ELF-1 (cell line): ENCODE measurements around the gene NPDC1.
"Not testable (repeated sequence)": the region's sequence is repeated elsewhere in the genome, so short reads cannot be mapped to it uniquely, and the experiment has no call there.

ENCODE experiments used
- DNase-seq: peaks from one replicate; pipeline ENCODE4 v3.0.0-alpha.2; 2016; ENCODE audit warnings: low read depth, low spot score

NPDC1 gene

DNA sequence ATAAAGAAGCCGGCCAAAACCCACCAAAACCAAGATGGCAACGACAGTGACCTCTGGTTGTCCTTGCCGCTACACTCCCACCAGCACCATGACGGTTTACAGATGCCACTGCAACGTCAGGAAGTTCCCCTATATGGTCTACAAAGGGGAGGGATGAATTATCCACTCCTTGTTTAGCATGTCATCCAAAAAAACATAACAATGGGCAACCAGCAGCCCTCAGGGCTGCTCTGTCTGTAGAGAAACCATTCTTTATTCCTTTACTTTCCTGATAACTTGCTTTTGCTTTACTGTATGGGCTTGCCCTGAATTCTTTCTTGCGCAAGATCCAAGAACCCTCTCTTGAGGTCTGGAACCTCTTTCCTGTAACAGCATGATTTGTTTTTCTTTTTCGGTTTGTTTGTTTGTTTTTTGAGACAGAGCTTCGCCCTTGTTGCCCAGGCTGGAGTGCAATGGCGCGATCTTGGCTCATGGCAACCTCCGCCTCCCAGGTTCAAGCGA is 29.3 kb upstream of the NPDC1 start:
- peak; percentile 75 for DNase-seq

DNA sequence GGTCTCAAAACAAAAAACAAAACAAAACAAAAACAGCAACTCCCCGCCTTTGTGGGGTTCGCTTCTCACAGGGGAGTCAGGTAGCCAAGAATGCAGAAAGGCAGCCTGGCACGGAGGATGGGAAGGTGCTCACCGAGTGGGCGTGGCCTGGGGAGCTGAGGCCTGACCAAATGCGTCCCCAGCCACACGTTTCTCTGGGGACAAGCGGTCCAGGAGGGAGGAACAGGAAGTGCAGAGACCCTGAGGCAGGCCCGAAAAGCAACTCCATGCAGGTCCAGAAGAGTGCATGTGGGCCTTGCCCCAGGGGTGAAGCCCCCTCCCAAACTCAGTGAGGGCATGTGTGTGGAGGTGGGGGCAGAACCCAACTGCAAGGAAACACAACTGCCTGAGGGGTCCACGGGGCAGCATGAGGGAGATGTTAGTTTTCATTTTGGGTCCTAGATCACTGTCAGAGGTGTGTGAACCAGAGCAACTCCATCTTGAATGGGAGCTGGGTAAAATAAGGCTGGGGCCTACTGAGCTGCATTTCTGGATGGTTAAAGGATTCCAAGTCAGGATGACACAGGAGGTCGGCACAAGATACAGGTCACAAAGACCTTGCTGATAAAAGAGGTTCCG is 28.8 kb upstream of the NPDC1 start:
- DNase-seq, result peak; percentile 30

DNA sequence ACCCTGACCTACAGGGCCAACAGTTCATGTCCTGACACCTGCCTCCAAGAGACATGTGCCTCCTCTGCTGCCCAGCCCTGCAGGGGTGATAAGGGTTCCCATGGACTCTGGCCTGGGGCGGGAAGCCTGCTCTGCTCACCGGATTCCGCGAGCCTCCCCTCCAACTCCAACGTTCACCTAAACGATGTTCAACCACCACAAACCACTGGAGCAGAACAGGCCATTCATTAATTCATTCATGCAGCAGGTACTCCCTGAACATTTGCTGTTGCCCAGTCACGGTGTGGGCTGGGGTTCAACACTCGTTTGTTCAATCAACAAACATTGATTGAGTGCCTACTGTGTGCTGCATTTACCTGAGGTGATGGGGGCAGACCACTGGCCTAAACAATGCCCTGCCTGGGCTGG is 28.0 kb upstream of the NPDC1 start:
- no peak for DNase-seq

DNA sequence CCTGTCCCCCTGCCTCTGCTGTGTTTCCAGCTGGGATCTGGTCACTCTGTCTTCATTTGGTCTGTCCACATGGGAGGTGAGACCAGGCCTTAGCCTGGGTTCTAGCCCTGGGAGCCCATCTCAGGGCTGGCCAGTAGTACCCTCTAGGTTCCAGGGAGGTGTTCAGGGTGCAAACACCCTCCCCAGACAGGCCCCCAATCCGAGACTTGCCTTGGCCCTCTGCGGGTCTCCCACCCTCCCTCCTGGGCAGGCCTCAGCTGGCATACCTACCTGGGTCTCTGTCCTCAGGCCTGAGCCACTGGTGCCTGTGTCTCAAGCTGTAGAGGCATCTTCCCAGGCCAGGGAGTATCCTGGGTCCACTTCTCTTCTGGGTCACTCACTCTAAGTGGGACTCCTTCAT is 25.3 kb upstream of the NPDC1 start:
- DNase-seq, result no peak

DNA sequence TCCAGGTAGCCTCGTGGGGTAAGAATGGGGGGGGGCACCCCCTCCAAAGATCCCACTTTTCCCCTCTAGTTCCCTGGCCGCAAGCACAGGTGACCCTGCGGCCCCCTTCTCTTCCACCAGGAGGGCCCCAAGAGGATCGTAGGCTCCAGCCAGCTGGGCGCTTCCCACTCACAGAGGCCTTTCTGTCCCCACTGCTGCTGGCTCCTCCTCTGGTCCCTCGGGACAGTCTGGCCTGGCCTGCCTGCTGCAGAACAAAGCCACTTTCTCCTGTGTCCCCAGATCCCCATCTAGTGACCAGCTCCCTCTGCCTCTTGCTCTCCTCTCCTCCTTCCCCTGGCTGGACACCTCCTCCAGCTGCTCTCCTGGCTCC is 24.9 kb upstream of the NPDC1 start:
- DNase-seq, result no peak

DNA sequence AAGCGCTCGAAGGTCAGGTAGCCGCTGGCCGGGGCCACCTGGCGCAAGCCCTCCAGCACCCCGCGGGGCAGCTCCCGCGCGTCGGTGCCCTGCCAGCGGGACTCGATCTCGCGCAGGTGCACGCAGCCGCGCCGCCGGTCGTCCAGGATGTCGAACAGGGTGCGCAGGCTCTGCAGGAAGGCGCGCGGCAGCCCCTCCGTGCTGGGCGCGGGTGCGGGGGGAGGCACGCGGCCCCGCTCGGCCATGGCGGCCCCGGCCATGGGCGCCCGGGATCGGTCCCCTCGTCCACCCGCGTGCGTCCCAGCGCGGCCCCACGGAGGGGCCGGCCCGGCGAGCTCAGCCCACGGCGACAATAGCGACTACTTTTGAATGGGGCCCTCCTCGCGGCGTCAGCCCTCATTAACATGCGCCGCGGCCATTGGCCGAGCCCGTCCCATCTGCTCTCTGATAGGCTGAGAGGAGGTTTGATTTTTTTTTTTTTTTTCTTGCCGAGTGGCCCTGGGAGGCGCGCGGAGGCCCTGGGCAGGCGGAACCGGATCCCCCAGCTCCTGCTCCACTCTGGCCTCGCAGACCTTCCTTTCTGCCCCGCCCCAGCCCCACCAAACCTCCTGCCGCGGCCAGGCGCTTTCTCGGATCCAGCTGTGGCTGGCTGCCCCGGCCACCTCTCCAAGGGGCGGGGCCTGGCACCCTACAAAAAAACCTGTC is 24.4 kb upstream of the NPDC1 start, which contains the start of gene SAPCD2:
Gene SAPCD2 (minus strand): TSS at position 357 of the 705 bp plus-strand sequence. CDS start 97 bp downstream, at position 260.
- DNase-seq, result peak; percentile 97

DNA sequence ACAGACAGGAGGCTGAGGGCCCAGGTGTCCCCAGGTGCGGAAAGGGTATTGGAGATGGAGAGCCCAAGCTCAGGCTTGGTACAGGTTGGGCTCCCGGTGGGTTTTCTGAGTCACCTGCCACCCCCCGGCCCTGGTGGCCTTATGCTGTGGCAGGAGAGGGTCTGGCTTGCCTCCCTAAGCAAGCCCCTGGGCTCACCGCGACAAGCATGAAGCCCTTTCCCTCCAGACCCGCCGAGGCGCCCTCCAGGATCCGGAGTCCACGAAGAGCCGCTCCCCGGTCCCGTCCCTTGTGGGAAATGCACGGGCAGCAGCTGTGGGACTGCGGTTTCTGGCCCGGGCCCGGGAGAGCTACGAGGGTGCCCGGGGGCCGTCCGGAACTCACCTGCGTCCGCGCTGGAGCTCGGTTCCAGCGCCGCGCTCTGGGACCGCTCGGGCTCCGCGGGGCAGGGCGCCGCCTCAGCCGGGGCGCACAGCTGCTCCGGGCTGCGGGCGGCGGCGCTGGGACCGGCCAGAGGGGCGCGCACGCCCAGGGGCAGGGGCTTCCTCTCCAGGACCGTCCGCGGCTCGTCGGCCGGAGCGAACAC is 23.6 kb upstream of the NPDC1 start:
- peak; percentile 57 for DNase-seq

DNA sequence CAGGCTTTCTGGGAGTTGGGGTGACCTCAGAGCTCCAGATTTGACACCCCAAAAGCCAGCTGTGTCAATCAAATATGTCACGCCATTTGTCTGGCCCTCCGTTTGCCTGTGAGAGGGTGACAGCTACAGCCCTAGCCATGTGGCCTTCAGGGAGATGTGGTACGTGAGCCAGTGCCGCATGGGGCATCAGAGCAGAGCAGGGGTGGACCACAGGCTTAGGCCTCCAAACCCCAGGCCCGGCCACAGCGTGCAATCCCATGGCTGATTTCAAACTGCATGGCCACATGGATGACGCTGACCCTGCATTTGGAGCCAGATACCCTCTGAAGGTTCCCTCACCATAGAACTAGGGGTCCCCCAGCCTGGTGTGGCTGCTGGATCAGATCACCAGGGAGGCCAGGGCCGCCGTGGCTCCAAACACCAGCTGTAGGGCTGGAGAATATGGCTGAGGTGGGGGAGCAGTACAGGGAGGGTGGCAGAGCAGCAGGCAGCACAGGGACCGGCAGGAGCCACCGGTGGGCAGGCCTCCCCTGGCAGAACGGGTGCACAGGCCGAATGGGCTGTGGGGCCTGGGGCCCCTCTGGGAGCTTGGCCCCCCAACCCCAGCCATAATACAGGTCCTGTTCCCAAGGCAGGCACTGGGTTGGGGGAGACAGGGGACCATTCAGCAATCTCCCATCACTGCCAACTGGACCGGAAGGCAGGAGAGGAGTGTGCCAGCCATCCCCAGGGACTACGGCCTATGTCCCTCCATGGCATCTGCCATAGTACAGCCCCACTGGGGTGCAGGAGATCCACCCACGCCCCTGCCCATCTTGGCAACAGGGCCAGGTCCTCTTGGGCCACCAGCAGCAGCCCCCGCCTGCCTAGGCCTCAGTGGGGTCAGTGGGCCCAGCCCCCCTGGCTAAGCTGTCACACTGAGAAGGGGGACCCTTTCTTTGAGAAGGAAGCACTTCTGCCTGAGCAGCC is 22.8 kb upstream of the NPDC1 start:
- no peak for DNase-seq

DNA sequence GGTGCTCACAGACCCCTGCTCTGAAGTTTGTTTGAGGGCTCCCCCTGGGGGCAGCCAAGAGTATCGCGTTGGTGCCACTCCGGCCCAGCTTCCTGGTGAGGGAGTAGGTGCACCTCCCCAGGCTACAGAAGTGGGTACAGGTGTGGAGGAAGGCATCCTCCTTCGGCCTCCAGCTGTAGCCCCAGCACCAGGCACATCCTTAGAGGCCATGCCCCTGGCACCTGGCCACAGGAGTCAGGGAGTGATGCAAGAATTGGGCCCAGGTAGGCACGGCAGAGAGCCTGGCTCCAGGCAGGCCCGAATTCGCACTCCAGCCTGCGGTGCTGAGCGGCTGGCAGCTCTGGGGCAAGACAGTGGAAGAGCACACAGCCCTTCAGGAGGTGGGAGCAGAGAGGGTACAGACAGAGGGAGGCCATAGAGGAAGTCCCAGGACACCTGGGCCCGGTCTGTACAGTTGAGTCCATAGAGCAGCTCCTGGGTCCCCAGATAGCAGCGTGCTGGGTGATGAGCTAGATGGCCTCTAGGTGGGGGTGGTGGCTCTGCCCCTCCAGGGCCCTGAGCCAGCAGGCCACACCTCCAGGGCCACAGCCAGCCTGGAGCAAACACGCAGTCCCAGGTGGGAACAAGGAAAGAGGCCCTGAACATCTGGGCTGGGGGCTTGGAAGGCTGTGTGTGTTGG is 22.0 kb upstream of the NPDC1 start:
- peak; percentile 91 for DNase-seq

DNA sequence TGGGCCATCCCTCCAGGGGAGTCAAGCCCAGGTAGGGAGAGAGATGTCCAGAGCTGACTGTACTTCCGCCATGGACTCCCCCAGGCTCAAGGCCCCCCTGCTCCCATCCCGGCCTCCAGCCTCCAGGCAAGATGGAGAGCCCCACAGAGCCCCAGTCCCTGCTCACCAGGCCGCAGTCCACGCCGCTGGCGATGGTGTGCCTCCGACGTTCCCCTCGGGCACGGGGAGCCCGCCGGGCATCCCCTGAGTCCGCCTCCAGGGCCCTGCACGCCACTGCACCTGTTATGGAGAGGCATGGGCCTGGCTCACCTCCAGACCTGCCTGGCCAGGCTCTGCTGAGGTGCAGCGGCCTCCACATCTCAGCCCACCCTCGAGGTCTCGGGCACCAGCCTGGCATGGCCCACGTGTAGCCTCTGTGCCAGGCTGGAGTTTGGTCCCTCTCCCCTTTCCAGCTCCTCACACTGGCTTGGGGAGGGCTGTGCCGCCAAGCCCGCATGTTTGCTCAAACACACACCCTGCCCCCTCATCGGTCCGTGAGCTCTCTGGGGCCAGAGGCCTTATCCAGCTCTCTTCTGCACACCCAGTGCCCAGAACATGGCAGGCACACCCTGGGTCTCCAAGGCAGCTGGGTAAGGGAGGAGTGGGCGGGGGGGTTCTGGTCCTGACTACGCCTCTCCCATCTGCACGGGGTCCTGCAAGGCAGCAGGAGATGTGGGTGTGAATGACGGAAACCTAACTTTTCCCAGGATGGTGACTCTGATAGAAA is 20.3 kb upstream of the NPDC1 start:
- no peak for DNase-seq

DNA sequence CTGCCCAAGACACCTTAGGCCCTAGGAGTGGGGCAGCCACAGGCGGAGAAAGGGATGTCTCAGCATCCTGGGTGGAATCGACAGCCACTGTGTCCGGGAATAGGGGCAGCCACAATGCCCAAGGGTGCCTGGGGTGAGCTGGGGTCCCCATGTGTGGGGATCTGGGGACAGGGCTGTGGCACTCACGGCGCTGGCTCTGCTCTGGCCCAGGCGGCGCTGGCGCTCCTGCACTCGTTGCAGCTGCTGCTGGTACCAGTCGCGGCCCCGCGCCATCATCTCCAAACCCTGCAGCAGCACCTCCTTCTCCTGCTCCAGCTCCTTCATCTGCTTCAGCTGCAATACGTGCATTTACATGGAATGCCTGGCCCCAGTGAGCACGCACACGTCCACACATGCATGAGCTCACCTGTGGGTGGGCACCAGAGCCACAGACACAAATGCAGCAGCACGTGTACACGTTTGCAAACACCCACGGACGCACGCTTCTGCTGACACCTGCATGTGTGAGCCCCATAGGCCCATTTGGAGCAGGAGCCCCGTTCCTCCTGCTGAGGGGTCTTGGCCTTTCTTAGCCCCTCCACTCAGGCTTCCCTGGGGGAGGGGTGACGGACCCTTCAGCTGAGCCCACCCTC is 19.5 kb upstream of the NPDC1 start:
- no peak for DNase-seq

DNA sequence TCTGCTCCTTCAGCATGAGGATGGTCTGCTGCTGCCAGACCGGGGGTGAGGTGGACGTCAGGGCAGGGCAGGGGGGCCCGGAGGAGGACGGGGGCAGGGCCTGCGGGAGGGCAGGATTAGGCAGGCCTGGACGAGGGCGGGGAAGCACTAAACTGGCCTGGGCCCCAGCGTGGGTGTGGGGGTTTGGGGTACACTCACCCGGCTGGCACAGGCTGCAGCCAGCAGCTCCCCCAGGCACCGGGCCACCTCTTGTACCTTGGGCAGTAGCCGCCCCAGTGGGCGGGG is 18.8 kb upstream of the NPDC1 start:
- no peak for DNase-seq

DNA sequence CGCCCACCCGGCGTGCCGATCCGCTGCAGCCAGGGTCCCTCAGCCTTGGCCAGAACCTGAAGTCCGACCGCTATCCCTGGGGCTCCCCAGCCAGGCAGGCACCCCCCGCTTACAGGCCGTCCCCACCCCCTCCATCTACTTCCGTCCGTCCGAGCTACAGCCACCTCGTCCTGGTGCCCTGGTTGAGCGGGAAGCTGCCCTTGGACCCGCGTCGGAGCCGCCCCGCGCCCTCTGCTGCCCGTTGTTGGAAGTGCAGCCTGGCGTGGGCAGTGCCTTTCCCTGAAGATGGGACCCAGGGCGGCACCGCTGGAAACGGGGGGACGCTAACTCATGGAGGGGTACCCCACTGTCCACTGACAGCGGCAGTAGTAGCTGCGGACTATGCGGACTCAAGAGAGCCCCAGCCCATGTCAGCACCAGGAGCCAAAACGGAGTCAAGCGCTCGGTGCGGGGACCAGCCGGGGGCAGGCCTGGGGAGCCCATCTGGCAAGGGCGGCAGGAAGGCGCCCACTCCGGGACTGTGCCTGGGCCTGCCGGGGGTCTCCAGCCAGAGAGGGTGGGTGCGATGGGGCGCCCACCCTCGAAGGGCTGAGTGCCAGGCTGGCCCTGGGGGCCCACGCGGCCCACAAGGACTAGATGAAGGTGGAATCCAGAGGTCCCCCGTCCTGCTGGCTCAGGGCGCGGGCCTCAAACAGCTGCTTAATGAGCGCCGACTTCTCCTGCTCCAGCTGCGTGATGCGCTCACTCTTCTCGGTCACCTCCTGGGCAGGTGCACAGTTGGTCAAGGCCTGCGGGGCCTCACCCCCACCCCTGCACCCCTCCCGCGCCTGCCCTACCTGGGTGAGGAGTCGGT is 18.3 kb upstream of the NPDC1 start:
- peak; percentile 78 for DNase-seq

DNA sequence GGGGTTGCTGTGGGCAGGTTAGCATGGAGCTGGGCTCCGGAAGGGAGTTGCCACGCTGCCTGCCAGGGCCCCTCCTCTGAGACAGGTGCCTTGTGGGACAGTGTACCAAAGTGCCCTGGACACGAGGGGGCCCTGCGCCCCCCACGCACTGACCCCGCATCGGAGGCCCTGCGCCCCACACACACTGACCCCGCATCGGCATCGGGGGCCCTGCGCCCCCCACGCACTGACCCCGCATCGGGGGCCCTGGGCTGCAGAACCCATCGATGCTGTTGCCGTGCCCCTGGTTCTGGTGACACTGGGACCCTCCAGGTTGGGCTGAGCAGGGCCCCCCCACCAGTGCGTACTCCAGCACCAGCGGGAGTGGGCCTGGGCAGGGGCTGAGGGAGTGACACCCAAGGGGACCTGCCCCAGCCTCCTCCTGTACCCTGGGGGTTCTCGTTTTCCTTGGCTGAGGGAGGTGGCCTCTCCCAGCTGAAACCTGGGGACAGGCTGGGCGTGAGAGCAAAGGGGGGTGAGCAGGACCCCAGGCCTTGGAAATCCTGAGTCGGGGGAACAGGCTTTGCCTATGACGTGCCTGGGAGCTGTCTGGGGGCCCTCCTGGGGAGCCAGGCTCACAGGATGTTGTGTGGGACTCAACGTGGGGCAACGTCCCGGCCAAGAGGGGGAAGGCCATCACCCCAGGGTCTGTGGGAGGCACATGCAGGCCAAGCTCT is 17.5 kb upstream of the NPDC1 start:
- DNase-seq, result no peak

DNA sequence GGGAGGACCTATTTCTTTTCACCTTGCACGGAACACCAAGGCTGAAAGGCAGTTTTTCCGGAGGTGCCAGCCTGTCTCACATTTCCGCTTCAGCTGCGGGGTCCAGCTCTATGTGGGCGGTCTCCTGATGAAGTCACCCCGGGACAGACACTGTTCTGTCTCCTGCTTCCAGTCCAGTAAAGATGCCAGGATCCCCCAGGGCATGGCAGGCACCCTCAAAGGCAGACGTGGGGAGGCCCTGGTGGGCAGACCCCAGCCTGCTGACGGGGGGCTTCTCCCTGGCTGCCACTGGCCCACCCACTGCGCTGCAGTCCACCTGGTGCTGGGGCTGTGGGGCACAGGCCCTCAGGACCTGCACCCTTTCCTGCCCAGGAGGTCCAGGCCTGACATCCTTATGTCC is 16.8 kb upstream of the NPDC1 start:
- DNase-seq, result not testable (repeated sequence)

DNA sequence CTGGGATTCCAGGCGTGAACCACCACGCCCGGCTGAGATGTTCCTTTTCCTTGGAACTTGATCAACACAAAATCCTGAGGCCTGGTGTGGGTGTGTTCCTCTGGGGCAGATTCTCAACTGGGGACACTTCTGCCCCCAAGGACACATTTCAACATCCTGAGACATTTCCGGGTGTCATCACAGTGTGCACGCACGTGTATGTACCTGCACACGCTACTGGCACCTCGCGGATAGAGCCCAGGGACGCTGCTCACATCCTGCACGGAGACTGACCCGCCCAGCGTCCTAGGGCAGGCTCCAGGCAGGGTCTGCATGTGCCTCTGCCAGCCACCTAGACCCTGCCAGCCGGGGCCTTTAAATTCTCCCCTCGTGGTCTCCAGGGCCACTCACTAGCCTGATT is 16.4 kb upstream of the NPDC1 start:
- no peak for DNase-seq

DNA sequence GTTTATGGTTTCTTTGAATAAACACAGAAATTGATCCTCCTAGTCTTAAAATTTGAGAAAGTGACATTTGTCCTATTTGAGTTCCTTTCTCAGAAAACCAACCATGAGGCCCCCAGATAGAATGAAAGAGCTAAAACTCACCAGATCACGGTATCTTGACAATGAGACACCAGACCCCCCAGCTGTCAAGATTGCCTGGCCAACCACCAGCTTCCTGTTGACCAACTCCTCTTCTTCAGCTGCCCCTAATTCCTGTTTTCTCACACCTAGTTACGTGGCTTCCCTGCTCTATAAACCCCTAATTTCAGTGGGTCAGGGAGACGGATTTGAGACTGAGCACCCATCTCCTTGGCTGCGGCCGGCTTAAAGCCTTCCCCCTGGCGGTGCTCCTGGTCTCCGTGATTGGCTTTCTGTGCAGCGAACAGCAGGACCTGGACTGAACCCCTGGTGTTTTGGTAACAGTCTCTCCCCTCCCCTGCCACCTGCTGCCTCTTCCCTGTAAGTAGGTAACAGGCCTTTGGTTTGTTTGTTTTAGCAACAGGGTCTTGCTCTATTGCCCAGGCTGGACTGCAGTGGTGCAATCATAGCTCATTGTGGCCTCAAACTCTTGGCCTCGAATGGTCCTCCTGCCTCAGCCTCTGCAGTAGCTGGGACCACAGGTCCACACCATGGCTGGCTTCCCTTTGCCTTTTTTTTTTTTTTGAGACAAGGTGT is 12.7 kb upstream of the NPDC1 start:
- no peak for DNase-seq

DNA sequence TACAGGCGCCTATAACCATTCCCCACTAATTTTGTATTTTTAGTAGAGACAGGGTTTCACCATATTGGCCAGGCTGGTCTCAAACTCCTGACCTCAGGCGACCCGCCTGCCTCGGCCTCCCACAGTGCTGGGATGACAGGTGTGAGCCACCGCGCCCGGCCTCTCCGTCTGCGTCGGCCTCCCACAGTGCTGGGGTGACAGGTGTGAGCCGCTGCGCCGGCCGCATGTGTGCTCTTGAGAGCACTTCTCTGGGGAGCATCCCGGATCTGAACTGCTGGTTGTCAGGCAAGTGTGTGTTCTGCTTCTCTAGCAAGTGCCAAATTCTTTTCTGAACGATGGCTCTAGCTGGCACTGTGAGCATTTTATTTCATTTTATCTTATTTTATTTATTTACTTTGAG is 11.6 kb upstream of the NPDC1 start:
- DNase-seq, result no peak
